Upper lobe of left lung (tissue), 6 donors: ENCODE data around the gene EPM2A. TPM values are rescaled to one million over a fixed set of nuclear protein-coding genes. Genes with fewer than 3 reads are reported as not detected.

Source experiments
- ATAC-seq, 2 donors: fragments of 200-7000 bp; cut with Tn5 transposase; one replicate each; pipeline ENCODE4 v1.9.1; 2022; ENCODE audit warnings: mild to moderate bottlenecking in 2 of 2, moderate library complexity in 2 of 2; ENCODE audit not compliant: low FRiP score in 2 of 2
- DNase-seq, 2 donors: peaks; one replicate each; pipeline ENCODE4 v3.0.0-alpha.2; 2019 to 2020
- H3K27ac ChIP-seq, 4 donors: fragments of 200-600 bp; sonication (generic); one replicate each; pipeline ENCODE4 v1.5.1; 2016 to 2019
- H3K27me3 ChIP-seq, 4 donors: fragments of 200-600 bp; sonication (generic); one replicate each; pipeline ENCODE4 v1.5.1; 2017 to 2019
- H3K36me3 ChIP-seq, 4 donors: fragments of 200-600 bp; sonication (generic); one replicate each; pipeline ENCODE4 v1.5.1; 2016 to 2019
- H3K4me1 ChIP-seq, 4 donors: fragments of 200-600 bp; sonication (generic); one replicate each; pipeline ENCODE4 v1.5.1; 2018 to 2019
- H3K4me3 ChIP-seq, 4 donors: fragments of 200-600 bp; sonication (generic); one replicate each; pipeline ENCODE4 v1.5.1; 2017 to 2019; ENCODE audit warnings: mild to moderate bottlenecking in 2 of 4, moderate library complexity in 1 of 4
- H3K9me3 ChIP-seq, 4 donors: fragments of 200-600 bp; sonication (generic); one replicate each; pipeline ENCODE4 v1.5.1; 2018 to 2019
- EP300 ChIP-seq, 4 donors: sonication (generic); formaldehyde crosslinking; IDR thresholded peaks; one replicate each; pipeline ENCODE4 v1.5.1; 2017; ENCODE audit warnings: antibody characterized with exemption in 4 of 4, control low read depth in 2 of 4
- POLR2A ChIP-seq, 4 donors: fragments of 450-650 bp; IDR thresholded peaks; one replicate each; pipeline ENCODE4 v1.5.1; 2016 to 2017; ENCODE audit warnings: antibody characterized with exemption in 4 of 4, mild to moderate bottlenecking in 2 of 4
- POLR2AphosphoS5 ChIP-seq, 2 donors: sonication (generic); formaldehyde crosslinking; IDR thresholded peaks; one replicate each; pipeline ENCODE4 v1.5.1; 2017; ENCODE audit warnings: antibody characterized with exemption in 2 of 2
- WGBS, 2 donors: methylation state at CpG; one replicate each; pipeline ENCODE4 v1.1.5; 2017 to 2018; 5-methylcytosine and 5-hydroxymethylcytosine counted together
- total RNA-seq, 6 donors: library from RNA; depleted of rRNA in 4 of 6; stranded (reverse); fragments of >200 nt in 4 of 6; gene quantifications; one replicate each; pipeline versions ENCODE4 v1.1.0 to v1.2.1, GENCODE V29; 2016 to 2021
- TF ChIP-seq, protein P1 (sequence below), 6 experiments: fragments of 450-650 bp in 4 of 6; fragments of 200-600 bp in 2 of 6; sonication (generic) in 2 of 6; IDR thresholded peaks; one replicate each; pipeline ENCODE4 v1.5.1; 2016 to 2019; ENCODE audit warnings: antibody characterized with exemption in 6 of 6
- donor health status: DM: no; HTN: no; CAD: no; lungs with moderate emphysema.
- donor health status: DM: no; HTN: yes; CAD: no; lungs with severe emphysema.

Gene EPM2A
- total RNA-seq, 6 donors from 2014 or later: 9.3 to 27.7 (median 21.0) TPM

DNA sequence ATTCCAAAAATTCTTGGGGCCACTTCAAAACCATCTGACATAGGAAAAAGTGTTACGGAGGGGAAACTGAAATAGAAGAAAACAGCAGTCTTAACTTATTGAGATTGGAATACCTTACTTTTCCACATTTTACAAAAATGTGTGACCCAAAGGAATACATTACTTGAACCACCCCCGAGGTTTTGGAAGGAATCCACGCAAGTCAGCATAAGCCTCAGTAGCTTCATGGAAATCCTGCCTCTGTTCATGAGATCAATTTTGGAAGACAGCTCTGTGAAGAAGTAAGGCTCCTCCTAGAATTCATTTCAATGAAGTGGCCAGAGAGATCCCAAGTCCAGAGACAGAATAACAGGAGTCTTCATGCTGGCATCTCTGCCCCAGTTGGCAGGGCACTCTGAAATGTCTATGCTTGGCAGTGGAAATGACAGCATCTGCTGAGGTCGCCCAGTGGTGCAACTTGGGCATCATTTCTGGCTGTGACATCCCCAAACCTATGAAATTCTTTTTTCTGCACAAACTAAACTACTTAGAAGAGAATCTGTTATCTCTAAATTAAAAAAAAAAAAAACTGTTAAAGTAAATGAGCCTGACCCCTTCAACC is 132.5 kb downstream of the EPM2A start:
- WGBS, 2 donors: 83 to 91% methylated on average over 4 of the region's 4 CpGs
- ATAC-seq: no peak

DNA sequence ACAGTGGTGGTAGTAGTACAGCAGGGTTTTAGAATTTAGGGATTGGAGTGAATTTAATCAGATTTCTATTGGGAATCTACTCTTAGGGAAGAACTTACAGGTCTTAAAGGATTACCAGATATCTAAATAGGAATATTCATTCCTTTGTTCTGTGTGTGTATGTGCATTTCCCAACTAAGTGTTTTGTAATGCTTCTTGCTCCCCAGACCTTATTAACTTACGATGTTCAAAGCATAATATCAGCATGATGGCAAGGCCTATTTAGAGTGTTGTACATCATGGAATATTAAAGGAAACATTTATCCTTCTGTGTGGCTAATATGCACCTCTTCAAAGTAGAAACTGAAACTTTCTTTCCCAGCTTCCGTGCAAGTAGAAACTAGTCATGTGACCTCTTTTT is 133.9 kb downstream of the EPM2A start:
- H3K4me3 ChIP-seq: no peak overlapping the region
- H3K4me1 ChIP-seq: no peaks in the 10 kb centered on the region
- no peaks in the 10 kb centered on the region for H3K36me3 ChIP-seq
- DNase-seq: no peak
- WGBS, 2 donors: 85 to 96% methylated on average over 2 of the region's 2 CpGs
- H3K27me3 ChIP-seq: no peaks in the 10 kb centered on the region
- no peaks in the 10 kb centered on the region for H3K9me3 ChIP-seq
- no peak for ATAC-seq
- no peak for TF ChIP-seq POLR2AphosphoS5 (IDR thresholded peaks at IDR 0.05)
- TF ChIP-seq, protein P1, sequence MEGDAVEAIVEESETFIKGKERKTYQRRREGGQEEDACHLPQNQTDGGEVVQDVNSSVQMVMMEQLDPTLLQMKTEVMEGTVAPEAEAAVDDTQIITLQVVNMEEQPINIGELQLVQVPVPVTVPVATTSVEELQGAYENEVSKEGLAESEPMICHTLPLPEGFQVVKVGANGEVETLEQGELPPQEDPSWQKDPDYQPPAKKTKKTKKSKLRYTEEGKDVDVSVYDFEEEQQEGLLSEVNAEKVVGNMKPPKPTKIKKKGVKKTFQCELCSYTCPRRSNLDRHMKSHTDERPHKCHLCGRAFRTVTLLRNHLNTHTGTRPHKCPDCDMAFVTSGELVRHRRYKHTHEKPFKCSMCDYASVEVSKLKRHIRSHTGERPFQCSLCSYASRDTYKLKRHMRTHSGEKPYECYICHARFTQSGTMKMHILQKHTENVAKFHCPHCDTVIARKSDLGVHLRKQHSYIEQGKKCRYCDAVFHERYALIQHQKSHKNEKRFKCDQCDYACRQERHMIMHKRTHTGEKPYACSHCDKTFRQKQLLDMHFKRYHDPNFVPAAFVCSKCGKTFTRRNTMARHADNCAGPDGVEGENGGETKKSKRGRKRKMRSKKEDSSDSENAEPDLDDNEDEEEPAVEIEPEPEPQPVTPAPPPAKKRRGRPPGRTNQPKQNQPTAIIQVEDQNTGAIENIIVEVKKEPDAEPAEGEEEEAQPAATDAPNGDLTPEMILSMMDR (IDR thresholded peaks at IDR 0.05): no peak
- TF ChIP-seq EP300 (IDR thresholded peaks at IDR 0.05): no peak
- no peak for TF ChIP-seq POLR2A (IDR thresholded peaks at IDR 0.05)
- H3K27ac ChIP-seq: no peak overlapping the region

More for the DNA sequence above, 132.5 kb downstream of the EPM2A start:
- Histone ChIP-seq H3K36me3 (no peaks in the 10 kb centered on the region), H3K4me3 (no peak overlapping the region), H3K27ac (no peak overlapping the region), H3K27me3 (no peaks in the 10 kb centered on the region), H3K9me3 (no peaks in the 10 kb centered on the region), H3K4me1 (no peaks in the 10 kb centered on the region)
- no peak for DNase-seq
- TF ChIP-seq EP300 (IDR thresholded peaks at IDR 0.05) (no peak), POLR2AphosphoS5 (IDR thresholded peaks at IDR 0.05) (no peak), POLR2A (IDR thresholded peaks at IDR 0.05) (no peak)
- TF ChIP-seq, protein P1 (IDR thresholded peaks at IDR 0.05): no peak

DNA sequence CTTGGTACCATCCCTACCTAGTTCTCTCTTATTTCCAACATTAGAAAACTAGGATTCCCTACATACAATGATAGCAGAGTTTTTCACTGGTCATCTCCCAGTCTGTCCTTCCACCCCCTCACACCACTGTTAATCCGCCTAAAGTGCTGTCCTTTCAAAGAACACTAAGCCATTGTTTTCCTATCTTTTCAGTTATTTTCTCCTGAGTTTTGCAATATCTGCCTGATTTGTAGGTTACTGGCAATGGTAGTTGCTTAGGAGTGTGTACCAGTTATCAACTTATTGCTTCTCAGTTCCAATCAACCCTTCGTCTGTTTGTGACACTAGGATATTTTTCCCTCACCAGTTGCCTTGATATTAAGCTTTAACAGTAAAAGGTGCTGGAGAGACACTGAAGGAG is 135.0 kb downstream of the EPM2A start:
- TF ChIP-seq EP300 (IDR thresholded peaks at IDR 0.05): no peak
- no peak for TF ChIP-seq POLR2A (IDR thresholded peaks at IDR 0.05)
- no peak for TF ChIP-seq POLR2AphosphoS5 (IDR thresholded peaks at IDR 0.05)
- TF ChIP-seq, protein P1 (IDR thresholded peaks at IDR 0.05): no peak
- WGBS, 2 donors: 91 to 95% methylated on average over 2 of the region's 2 CpGs
- no peaks in the 10 kb centered on the region for H3K27me3 ChIP-seq
- no peaks in the 10 kb centered on the region for H3K36me3 ChIP-seq
- no peak for ATAC-seq
- H3K4me3 ChIP-seq: no peak overlapping the region
- no peak for DNase-seq
- H3K4me1 ChIP-seq: no peaks in the 10 kb centered on the region
- no peaks in the 10 kb centered on the region for H3K9me3 ChIP-seq
- no peak overlapping the region for H3K27ac ChIP-seq

DNA sequence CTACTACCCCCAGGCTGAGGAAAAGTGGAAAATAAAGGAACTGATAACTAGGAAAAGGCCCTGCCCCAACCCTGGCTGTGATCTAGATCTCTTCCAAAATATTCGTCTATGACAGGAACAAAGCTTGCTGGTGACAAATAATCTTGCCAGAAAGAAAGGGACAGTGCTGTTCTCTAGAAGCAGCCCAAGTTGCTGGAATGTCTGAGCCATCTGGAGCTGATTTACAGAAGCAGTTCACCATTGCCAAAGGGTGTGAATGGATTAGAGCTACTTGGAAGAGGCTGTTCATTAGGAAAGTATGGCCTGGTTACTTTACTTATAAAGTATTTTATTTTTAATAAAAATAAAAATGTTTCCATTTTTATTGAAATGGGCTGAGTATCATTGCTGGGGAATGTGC is 146.3 kb downstream of the EPM2A start:
- Histone ChIP-seq H3K27ac (no peak overlapping the region), H3K9me3 (peaks cover 0 to 4% (median 0%) of the 10 kb centered on the region in 4 donors), H3K36me3 (no peaks in the 10 kb centered on the region), H3K4me3 (no peak overlapping the region), H3K27me3 (no peaks in the 10 kb centered on the region), H3K4me1 (no peaks in the 10 kb centered on the region)
- TF ChIP-seq, protein P1 (IDR thresholded peaks at IDR 0.05): no peak
- TF ChIP-seq POLR2A (IDR thresholded peaks at IDR 0.05) (no peak), EP300 (IDR thresholded peaks at IDR 0.05) (no peak), POLR2AphosphoS5 (IDR thresholded peaks at IDR 0.05) (no peak)
- DNase-seq: no peak
- no peak for ATAC-seq
- whole genome bisulfite sequencing, 2 donors: 65 to 67% methylated on average over 1 of the region's 1 CpG

DNA sequence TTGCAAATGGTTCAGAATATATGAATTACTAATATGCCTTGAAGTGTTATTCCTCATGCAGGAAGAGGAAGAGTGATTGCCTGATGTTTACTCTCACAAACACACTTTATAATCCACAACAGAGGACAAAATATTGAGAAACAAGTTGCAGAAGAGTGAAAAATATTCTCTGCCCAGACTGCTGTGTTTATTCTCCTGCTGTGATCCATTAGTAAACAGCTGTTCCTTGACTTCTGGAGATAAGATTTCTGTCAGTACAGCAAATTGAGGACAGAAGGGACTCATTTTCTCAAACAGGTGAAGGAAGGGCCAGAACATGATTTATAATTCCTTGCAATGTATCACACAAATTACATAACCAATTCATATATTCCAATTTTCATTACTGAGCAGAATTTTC is 148.0 kb downstream of the EPM2A start:
- DNase-seq: no peak

More for the DNA sequence above, 148.0 kb downstream of the EPM2A start:
- Histone ChIP-seq H3K27me3 (no peaks in the 10 kb centered on the region), H3K27ac (no peak overlapping the region), H3K36me3 (no peaks in the 10 kb centered on the region), H3K9me3 (peaks cover 0 to 4% (median 0%) of the 10 kb centered on the region in 4 donors), H3K4me1 (no peaks in the 10 kb centered on the region), H3K4me3 (no peak overlapping the region)
- no peak for ATAC-seq
- no peak for TF ChIP-seq POLR2A (IDR thresholded peaks at IDR 0.05)
- TF ChIP-seq EP300 (IDR thresholded peaks at IDR 0.05): no peak
- TF ChIP-seq, protein P1 (IDR thresholded peaks at IDR 0.05): no peak
- no peak for TF ChIP-seq POLR2AphosphoS5 (IDR thresholded peaks at IDR 0.05)
